Stimulated activated CD4-positive, alpha-beta T cell treated with anti-CD3 and anti-CD28 coated beads, Interleukin-2, amount 100 ng/mL, for 24 hours (primary cell): ENCODE results near the gene ERG.

Source experiments
- DNase-seq, 2 donors: peaks; one replicate each; pipeline ENCODE4 v3.0.0-alpha.2; 2020

The ERG gene, protein sequence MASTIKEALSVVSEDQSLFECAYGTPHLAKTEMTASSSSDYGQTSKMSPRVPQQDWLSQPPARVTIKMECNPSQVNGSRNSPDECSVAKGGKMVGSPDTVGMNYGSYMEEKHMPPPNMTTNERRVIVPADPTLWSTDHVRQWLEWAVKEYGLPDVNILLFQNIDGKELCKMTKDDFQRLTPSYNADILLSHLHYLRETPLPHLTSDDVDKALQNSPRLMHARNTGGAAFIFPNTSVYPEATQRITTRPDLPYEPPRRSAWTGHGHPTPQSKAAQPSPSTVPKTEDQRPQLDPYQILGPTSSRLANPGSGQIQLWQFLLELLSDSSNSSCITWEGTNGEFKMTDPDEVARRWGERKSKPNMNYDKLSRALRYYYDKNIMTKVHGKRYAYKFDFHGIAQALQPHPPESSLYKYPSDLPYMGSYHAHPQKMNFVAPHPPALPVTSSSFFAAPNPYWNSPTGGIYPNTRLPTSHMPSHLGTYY

DNA sequence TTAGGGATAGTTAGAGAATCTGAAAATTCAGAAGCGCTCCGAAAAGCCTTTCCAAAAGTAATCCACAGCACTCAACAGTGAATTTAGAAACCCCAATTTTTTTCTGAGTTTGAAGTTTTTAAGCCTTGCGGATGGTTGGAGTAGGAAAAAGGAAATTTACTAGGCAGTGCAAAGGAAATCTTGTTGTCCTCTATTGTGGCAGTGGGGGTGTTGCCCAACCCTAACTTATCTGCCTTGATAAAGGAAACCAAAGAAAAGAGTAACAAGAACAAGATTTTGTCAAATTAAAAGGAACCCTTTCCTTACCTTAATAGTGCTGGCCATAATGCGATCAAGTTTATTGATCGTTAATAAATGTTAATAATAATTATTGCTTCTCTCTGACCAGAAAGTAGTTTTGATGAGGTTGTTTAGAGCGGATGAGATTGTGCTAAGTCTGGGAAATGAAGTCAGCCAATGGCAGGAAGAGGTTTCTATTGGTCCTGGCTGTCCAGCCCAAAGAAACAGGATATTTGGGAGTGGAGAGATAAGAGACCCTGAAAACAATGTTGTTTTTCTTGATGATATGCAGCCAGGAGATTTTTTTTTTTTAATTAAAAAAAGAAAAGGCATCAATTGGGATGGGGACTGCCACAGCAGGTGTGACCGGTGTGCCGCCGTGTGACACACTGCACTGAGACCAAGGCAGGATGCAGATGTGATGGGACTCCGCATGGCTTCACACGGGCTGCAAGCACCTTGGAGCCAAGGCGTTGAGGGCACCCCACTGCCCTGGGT is at the start of gene ERG:
ERG (minus strand) TSS at position 421 of the 777 bp plus-strand sequence; CDS start at position 324, 97 bp downstream.
- DNase-seq, result no peak

DNA sequence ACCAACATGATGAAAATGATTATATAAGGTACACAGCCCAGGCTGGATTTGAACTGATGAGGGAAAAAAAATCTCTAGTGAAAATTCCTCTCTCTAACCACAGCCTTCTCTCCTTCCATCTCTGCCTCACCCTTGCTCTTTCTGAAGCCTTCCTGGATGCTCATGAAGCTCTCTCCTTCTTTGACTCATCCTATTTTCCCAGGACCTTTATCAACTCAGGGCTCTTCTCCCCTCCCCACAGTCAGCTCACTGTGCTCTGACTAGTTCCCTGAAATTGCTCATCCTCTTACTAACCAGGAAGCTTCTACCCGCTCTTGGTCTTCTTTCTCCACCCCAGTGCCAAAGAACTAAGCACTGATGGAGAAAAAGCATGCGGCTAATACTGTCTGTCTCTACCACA is 46.4 kb upstream of the ERG start:
- DNase-seq, result no peak

DNA sequence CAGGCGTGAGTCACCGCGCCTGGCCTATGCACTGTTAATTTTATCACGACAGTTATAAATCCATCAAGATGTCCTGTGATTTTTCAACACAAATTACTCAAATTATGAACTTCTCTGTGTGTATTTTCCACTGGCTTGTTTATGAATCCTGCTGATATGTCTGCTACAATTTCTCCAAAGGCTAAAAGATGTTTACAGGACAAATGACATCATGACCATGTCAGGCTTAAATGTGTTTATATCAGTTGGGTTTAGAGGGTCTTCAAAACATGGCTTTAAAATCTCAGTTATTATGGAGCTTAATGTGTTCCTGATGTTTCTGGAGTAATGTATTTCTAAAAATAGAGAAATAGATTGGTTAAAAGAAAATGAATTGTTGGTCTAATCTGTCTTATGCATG is 44.0 kb upstream of the ERG start:
- no peak for DNase-seq

DNA sequence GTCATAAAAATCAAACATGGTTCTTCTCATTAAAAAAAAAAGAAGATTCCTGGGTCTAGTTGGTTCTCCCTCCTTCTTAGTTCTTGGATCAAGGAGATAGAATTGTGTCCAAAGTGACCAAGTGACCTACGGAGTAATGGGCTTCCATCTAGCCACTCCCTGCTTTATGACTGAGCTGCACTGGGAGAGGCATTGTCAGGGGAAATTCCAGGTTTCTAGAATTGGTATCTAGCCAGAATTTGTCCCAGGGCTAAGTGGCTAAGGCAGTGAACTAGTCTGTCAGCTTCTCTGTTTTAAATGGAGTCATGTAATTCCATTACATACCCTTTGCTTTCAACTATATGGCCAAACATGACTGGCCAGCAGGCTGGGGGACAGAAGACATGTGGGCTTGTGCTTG is 40.1 kb upstream of the ERG start:
- DNase-seq, result no peak

DNA sequence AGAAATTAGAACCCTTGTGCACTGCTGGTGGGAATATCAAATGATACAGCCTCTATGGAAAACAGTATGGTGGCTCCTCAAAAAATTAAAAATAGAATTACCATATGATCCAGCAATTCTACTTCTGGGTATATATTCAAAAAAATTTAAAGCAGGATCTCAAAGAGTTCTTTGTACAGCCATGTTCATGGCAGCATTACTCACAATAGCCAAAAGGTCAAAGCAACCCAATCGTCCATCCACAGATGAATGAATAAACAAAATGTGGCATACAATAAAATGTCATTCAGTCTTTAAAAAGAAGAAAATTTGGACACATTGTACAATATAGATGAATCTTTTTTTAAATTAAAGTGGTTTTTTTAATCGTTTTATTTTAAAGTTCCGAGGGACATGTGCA is 36.3 kb upstream of the ERG start:
- no peak for DNase-seq

DNA sequence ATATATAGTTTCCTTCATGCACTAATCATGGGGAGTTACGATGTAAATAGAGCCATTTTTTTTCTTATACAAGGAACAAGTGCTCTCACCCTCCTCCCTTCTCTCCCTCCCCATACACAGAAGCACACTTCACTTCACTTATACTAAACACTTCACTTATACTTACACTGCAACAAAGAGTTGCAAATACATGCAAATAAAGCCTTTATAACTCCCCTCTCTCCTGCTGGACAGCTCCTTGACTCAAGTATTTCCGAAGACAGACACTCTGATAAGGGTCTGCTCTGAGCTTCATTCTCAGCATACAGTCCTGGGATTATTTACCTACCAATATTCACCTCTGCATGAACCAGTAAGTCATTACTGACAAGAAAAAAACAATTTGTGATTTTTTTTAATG is 35.6 kb upstream of the ERG start:
- no peak for DNase-seq

DNA sequence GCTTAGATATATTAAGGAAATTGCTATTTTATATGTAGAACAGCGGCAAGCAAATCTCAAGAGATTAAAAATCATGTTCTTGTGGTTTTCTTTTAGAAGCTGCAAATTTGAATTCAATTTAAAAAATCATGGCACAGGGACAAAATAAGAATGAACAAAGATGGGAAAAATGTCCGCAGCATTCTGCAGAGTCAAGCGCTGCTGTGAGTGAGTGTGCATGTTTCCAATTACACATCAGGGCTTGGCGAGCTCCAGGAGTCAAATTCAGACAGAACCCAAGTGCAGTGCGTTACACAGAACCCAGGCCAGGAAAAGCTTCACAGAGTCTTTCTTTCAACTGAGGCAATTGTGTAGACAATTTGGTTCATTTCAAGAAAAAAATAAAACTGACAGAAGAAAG is 33.3 kb upstream of the ERG start:
- no peak for DNase-seq

DNA sequence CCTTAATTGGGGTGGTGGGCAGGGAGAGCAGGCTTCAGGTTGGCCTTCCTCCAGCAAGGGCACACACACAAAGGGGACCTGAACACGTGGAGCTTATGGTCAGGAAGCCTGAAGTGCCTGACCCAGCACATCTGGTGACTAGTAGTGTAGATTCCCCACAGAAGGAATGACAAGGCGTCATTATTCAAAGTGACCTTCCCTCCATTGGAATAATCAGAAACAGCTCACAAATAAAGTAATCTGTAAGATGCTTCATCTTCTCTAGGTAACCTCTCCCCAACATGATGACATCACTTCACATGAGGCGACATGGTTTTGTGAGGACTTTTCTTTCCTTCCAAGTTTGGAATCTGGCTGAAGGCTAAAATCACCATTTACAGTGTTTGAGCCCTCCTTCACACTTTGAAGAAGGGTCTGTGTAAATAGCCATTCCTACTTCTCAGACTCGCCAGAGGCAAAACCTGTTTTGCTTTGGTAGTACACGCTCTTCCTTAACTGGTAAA is 32.8 kb upstream of the ERG start:
- DNase-seq, result no peak

DNA sequence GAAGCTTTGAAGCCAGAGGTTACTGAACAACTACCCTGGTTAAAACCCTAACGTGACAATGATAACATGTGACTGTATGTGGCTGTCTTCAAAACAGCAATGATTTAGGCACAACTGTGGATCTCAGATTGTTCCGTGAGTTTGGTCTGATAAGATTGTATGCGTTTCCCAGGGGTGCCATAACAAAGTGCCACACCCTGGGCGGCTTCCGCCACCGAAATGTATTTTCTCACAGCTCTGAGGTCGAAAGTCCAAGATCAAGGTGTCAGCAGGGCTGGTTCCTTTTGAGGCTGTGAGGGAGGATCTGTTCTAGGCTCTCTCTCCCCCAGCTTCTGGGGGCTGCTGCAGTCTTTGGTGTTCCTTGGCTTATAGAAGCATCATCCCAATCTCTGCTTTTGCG is 29.5 kb upstream of the ERG start:
- DNase-seq, result no peak

DNA sequence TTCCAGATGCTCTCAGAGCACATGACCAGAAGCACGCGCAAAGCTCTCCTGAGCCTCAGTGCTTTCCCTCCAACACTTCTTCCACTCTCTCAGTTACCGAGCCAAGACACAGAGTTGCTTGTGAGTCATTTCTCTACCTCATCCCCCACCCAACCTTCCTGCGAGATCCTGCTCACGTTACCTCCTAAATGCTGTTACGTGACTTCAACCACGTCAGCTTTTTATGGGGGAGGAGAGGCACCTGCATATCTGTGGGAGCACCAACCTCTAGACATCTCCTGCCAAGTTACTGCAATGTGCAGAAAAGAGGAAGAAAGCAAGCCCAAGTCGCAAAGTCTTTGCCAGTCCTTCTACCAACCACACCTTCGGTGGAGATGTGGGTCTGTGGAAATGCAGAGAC is 27.2 kb upstream of the ERG start:
- DNase-seq, result no peak

DNA sequence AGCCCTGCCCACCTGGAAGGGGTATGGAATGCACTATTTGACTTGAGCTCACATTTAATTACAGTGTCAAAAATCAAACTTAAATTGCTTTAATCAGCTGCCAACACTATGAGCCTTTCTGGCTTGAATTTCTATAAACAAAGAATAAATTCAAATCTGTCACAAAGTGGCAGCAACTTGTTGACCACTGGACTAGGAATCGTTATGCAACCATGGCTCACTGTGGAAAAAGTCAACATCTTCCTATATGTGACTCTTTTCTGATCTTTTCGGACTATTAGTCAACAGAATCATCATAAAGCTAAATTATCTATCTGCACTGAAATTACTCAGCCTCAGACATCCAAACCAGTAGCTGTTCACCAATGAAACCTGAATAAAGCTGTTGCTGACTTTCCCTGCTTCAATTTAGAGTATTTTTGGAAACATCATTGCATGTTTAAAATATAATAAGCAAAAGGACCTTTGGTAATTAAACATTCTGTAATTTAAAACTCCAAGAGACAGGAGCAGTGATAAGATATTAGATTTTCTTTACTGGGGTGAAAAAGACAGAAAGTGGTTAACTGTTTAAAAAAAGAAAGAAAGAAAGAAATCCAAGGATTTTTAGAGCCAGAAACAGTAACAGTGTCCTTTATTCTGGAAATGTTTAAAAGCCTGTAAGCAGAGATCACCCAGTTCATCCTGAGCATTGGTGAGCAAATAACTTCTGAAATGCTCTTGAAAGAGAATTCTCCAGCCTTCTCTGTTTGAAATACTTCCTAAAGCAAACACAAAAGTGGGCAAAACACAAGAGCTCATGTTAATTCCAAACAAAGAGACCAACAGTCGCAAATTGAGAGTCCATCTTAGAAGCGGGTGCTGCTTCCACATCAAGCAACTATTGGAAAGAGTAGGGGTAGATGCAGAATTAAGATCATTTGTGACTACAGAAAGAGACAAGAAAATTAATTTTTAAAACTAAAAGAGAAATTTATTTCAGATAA is 26.2 kb upstream of the ERG start:
- no peak for DNase-seq

DNA sequence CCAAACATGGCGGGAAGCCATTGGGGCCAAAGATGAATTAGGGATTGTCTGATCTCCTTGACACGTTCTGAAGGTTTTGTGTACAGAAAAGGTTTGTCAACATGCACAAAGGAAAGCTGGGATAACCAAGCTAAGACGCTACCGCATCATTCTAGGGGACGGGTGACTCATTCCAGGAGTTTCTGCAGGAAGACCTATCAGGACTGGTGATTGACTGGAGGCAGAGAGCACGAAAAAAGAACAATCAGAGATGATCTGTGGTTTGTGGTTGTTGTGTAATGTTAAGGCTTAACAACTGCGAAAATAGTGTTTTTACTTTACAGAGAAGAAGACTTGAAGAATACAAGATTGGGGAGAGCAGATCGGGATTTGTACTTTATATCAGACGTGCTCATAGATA is 22.2 kb upstream of the ERG start:
- DNase-seq, result no peak

DNA sequence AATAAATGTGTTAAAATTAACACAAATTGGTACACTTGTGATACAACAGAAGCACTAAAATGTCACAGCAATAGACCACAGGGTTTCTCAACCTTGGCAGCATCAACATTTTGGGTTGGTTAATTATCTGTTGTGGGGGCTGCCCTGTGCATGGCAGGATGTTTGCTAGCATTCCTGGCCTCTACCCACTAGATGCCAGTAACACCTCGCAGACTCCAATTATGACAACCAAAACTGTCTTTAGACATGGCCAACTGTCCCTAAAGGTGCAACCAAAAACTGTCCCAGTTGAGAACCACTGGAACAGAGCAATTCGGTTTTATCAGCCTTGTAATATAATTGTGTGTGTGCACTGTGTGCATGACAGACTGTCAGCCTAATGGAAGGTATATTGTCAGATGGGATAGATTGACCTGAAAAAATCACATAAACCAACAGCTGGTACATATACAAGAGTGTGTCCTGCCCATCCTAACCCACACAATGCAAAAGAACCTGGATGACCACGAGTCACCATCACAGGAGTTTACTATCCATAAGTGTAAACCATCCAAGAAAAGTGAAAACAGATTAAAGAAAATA is 13.5 kb upstream of the ERG start:
- DNase-seq, result no peak

DNA sequence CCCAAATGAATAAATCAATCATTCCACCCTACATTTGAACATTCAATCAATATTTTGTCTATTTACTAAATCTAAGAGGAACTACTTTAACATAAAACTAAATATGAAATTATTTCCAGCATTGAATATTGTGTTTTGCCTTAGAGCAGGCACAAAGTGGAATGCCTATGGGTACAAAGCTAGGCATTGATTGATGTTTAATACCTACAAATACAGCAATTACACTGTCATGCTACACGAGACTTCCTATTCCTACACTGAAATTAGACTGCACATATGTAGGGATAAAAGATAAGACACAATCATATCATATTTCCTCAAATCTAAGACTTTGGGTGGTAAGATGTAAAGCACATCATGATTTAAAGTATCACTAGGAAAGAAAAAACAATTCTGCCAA is 12.9 kb upstream of the ERG start:
- DNase-seq, result no peak

DNA sequence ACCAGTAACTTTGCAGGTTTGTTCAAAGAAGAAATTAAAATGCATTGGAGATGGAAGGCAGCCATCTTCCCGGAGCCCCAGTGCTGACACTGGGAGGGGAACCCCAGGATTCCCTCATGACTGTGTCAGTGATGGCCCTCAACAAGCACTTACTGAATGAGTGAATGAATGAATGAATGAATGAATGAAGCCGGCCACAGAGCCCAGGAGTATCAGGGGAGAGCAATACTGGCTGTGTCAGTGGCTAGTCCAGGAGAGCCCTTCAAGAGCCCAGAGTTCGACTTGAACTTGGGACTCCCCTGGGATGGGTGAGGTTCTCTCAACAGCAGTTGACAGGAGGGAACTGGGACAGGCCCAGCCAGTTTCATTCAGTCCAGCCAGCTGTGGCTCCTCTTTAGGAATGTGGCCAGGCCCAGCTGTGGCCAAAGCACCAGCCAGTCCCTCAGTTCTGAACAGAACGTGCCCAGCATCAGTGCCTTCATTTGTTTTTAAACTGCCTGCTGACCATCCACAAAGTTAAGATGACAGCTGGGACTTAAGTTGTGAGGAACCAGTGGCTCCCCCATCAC is 9.2 kb upstream of the ERG start:
- no peak for DNase-seq

DNA sequence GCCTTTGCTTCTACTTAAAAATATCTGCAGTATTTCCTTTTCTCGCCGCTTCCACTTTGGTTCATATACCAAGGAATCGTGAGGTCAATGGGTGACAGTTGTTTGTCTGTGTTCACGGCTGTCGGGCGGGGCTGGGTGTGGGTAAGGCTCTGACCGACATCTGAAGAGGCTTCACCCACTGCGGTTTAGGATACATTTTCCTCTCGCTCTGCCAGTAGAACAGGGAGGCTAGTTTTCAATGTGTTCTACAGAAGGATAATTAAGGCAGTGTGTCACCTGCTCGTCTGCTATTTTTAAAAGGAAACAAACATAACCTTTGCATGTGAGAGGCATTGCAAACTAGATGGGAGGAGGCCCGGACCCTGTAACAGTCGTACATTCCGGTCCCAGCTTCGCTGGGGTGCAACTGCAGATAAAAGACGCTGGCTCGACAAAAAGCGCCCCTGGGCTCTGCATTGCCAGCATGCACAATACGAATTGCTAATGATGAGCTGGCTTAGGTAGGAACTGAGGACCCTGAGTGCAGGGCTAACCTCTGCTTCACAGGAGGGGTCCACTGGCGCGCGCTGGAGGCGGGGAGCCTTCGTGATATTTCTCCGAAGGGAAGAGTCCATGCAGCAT is 8.5 kb upstream of the ERG start:
- DNase-seq, result no peak

DNA sequence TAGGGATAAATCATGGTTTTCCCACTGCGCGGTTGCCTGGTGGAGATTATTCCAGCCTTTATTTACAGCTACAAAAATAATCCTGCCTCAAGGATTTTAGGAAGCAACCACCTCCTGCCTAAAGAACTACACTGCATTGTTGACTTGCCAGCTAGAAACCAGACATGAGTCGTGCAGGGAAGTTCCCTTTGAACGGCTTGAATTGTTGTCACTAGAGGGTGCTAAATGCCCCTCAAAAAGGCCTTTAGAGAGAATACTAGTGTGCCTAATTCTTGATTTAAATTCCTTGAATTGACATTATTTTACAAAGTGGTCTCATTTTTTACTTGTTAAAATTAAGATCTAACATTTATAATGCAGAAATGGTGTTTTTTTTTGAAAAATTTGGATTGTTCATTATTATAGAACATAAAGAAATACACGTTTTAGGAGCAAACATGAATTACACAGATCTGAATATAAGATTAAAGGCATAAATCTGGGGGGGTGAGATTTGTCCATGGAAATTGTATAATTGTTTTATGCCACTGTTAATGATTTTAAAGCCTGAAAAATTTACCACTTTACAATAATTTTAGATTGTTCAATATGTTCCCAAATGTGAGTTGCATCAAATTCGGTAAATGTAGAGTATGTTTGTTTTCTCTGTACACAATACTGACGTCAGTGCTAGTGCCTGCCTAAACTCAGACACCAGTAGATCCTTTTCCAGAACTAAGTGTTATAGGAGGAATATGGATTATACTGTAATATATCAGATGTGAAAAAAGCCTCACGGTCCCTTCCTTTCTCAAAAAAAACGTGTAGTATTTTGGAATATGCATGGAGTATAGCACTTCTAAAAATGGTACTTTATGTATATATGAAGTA is 7.6 kb upstream of the ERG start:
- DNase-seq, result no peak

DNA sequence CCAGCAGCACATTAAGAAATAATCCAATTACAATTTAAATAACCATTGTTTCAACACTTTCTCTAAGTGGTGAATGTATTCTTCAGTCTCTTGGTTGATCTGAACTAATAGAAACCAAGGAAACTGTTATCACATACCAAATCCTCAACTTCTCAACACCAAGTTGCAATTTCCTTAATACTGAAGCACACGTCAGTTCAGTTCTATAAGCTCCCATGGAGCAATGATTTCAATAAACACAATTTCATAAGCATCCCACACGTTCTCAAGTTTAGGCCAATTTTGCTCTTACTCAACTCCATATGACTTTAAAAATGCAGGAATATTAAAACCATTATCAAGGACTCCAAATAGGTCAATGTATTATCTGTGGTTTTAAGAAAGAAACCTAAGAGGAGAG is 5.8 kb upstream of the ERG start:
- DNase-seq, result no peak

DNA sequence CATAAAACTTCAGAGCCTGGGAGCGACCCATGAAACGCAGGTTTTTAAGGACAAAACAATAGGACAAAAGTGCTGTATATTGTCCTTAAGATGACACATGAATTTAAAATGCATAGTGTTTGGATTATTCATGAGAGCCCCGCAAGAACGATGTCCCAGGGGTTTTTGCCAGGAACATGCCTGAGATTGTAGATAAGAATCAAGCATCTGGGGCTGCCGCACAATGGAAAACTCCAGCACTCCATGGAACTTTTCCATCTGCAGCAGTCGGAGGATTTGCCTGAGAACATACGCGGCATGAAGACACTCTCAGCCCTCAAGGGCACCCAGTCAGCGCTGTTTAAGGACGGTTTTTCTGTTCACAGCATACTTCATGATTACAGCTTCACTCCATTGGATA is 5.3 kb upstream of the ERG start:
- DNase-seq, result no peak

DNA sequence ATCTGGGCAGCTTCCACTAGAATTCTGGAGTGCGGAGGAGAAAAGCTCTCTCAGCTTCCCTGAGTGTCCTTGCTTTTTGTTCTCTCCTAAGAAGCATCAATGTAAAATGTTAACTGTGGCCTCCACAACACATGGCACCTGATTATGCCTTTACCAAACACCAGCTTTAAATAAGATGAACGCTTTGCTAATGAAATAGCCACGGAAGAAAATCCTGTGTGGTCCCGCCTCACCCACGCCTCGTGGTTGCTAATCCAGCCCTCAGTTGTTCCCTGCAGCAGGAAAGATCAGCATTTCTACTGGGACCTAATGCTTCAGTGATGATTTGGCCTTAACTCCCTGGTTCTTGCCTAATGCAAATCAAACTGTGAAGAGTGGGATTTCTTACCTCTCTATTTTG is 1.8 kb upstream of the ERG start:
- no peak for DNase-seq

DNA sequence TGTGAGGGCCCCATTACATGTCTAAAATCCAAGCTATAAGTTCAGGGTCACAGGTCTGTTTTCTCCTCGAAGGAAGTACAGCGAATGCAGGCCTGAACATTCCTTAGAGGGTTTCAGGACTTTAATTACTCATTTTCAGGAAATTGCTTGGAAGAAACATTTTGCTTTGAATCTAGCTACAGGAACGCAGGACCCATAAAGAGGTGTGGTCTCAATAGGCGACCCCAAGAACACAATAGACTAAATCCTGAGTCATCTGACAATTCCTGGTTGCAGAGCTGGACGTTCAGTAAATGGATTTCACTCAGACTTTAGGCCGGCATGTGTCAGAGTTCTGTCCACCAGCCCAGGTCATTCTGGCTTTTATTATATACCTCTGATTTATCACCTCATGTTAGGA is 1.0 kb upstream of the ERG start:
- DNase-seq, result no peak
